HEK293 (cell line): ENCODE results near the gene GRHL3.

Experiments
- CTCF ChIA-PET: fragments of 350-600 bp; formaldehyde crosslinking; extraction: SDS; loops from one replicate; lab custom pipeline; 2021; ENCODE audit warnings: antibody characterized with exemption; lab: Yijun Ruan, JAX
- POLR2A ChIA-PET: fragments of 300-600 bp; formaldehyde crosslinking; extraction: SDS; loops from one replicate; lab custom pipeline; 2020; ENCODE audit warnings: antibody characterized with exemption, inconsistent platforms; lab: Yijun Ruan, JAX
- H3K27ac ChIP-seq: fragments of 200-500 bp; sonication (Bioruptor generic); 2 replicates; pipeline ENCODE4 v1.5.1; 2014; ENCODE audit warnings: low read depth, low read length, control low read depth, inconsistent platforms; ENCODE audit errors: extremely low read depth
- H3K36me3 ChIP-seq, 2 experiments: fragments of 200-500 bp in 1 of 2; sonication (Bioruptor generic) in 1 of 2; 1 replicate in 1 of 2; 2 replicates in 1 of 2; pipeline ENCODE4 v1.5.1; 2014 to 2017; ENCODE audit warnings: inconsistent platforms in 2 of 2, low read length in 2 of 2; ENCODE audit not compliant: control insufficient read depth in 2 of 2, insufficient read depth in 1 of 2
- H3K4me1 ChIP-seq: fragments of 200-500 bp; sonication (Bioruptor generic); 2 replicates; pipeline ENCODE4 v1.5.1; 2014; ENCODE audit warnings: mild to moderate bottlenecking, low read length, inconsistent platforms; ENCODE audit not compliant: control insufficient read depth, insufficient read depth
- H3K4me3 ChIP-seq: 2 replicates; pipeline ENCODE4 v1.5.1; 2011; ENCODE audit warnings: low read depth, mild to moderate bottlenecking, control low read depth, low read length, moderate library complexity
- H3K9me3 ChIP-seq: fragments of 200-500 bp; sonication (Bioruptor generic); 2 replicates; pipeline ENCODE4 v1.5.1; 2014; ENCODE audit warnings: low read depth, low read length, inconsistent platforms; ENCODE audit not compliant: control insufficient read depth, insufficient read depth
- BCL11B ChIP-seq: fragments of 450-650 bp; formaldehyde crosslinking; IDR thresholded peaks from 2 replicates; pipeline ENCODE4 v1.5.1; 2016; ENCODE audit warnings: low read depth, missing biosample characterization, missing genetic modification characterization
- EGR2 ChIP-seq: fragments of 450-650 bp; formaldehyde crosslinking; IDR thresholded peaks from 2 replicates; pipeline ENCODE4 v1.5.1; 2016; ENCODE audit warnings: low read depth, missing biosample characterization, missing genetic modification characterization
- FEZF1 ChIP-seq: fragments of 450-650 bp; formaldehyde crosslinking; IDR thresholded peaks from 2 replicates; pipeline ENCODE4 v1.5.1; 2016; ENCODE audit warnings: missing biosample characterization, missing genetic modification characterization
- GLI2 ChIP-seq: fragments of 450-650 bp; formaldehyde crosslinking; IDR thresholded peaks from 2 replicates; pipeline ENCODE4; 2017; ENCODE audit warnings: missing biosample characterization, missing genetic modification characterization, low read depth, borderline replicate concordance
- PRDM1 ChIP-seq: fragments of 450-650 bp; formaldehyde crosslinking; IDR thresholded peaks from 2 replicates; pipeline ENCODE4; 2016; ENCODE audit warnings: missing biosample characterization, missing genetic modification characterization
- PRDM4 ChIP-seq: fragments of 450-650 bp; formaldehyde crosslinking; IDR thresholded peaks from 2 replicates; pipeline ENCODE4 v1.5.1; 2017; ENCODE audit warnings: missing biosample characterization, missing genetic modification characterization
- REST ChIP-seq: fragments of 450-650 bp; formaldehyde crosslinking; IDR thresholded peaks from 2 replicates; pipeline ENCODE4 v1.5.1; 2016; ENCODE audit warnings: missing biosample characterization, missing genetic modification characterization
- ZBTB48 ChIP-seq: fragments of 450-650 bp; formaldehyde crosslinking; IDR thresholded peaks from 2 replicates; pipeline ENCODE4 v1.5.1; 2016; ENCODE audit warnings: missing biosample characterization, missing genetic modification characterization
- ZFP69B ChIP-seq: fragments of 450-650 bp; formaldehyde crosslinking; IDR thresholded peaks from 2 replicates; pipeline ENCODE4 v1.5.1; 2016; ENCODE audit warnings: missing biosample characterization, missing genetic modification characterization
- ZIC2 ChIP-seq: fragments of 450-650 bp; formaldehyde crosslinking; IDR thresholded peaks from 2 replicates; pipeline ENCODE4 v1.5.1; 2016; ENCODE audit warnings: missing biosample characterization, missing genetic modification characterization
- ZNF350 ChIP-seq: fragments of 450-650 bp; formaldehyde crosslinking; IDR thresholded peaks from 2 replicates; pipeline ENCODE4 v1.5.0; 2017; ENCODE audit warnings: missing biosample characterization, mild to moderate bottlenecking, missing genetic modification characterization
- ZNF366 ChIP-seq: fragments of 450-650 bp; formaldehyde crosslinking; conservative IDR thresholded peaks from 2 replicates; pipeline ENCODE4 v1.5.1; 2016; ENCODE audit warnings: missing biosample characterization, missing genetic modification characterization
- ZNF398 ChIP-seq: fragments of 450-650 bp; formaldehyde crosslinking; IDR thresholded peaks from 2 replicates; pipeline ENCODE4 v1.5.1; 2017; ENCODE audit warnings: missing biosample characterization, missing genetic modification characterization
- ZNF449 ChIP-seq: fragments of 450-650 bp; formaldehyde crosslinking; IDR thresholded peaks from 2 replicates; pipeline ENCODE4 v1.5.1; 2017; ENCODE audit warnings: missing biosample characterization, mild to moderate bottlenecking, missing genetic modification characterization, moderate library complexity
- ZNF660 ChIP-seq: fragments of 450-650 bp; IDR thresholded peaks from 2 replicates; pipeline ENCODE4 v1.5.1; 2018; ENCODE audit warnings: missing biosample characterization, mild to moderate bottlenecking, missing genetic modification characterization
- ZNF664 ChIP-seq: fragments of 450-650 bp; formaldehyde crosslinking; IDR thresholded peaks from 2 replicates; pipeline ENCODE4 v1.5.1; 2016; ENCODE audit warnings: missing biosample characterization, missing genetic modification characterization

GRHL3 gene

GRCh38 chr1:24362396-24362795 lies 43.2 kb downstream of the GRHL3 start:
- POLR2A ChIA-PET = interaction anchor here (0.5 kb wide), 1 partner anchor 529 kb away, joined by 5 read pairs; no protein-coding TSS in a partner anchor
- Histone ChIP-seq H3K36me3 (peaks cover 0 to 53% of the 10 kb centered on the region in 2 experiments; a peak in 1 of 3 replicates), H3K9me3 (no peaks in the 10 kb centered on the region), H3K4me3 (no peak overlapping the region), H3K27ac (no peak overlapping the region), H3K4me1 (no peaks in the 10 kb centered on the region)
- CTCF ChIA-PET = interaction anchor here (0.9 to 1.7 kb wide), 3 partner anchors 29 to 164 kb away, joined by 3 to 5 read pairs (median 4); no protein-coding TSS in a partner anchor
- no peak for TF ChIP-seq BCL11B (tag by site-specific recombination)
- TF ChIP-seq ZNF664 (tag by site-specific recombination) = 0 out of 2 replicates have a peak, but pooled peaks have one; percentile 36
- TF ChIP-seq ZIC2 (tag by site-specific recombination) = 0 out of 2 replicates have a peak, but pooled peaks have one; percentile 7

GRCh38 chr1:24362982-24363614 lies 43.9 kb downstream of the GRHL3 start:
- Histone ChIP-seq H3K4me1 (no peaks in the 10 kb centered on the region), H3K4me3 (no peak overlapping the region), H3K27ac (no peak overlapping the region)
- CTCF ChIA-PET = interaction anchor here (0.9 to 1.5 kb wide), 2 partner anchors 28 to 165 kb away, joined by 3 to 5 read pairs; no protein-coding TSS in a partner anchor
- POLR2A ChIA-PET = interaction anchor here (0.5 kb wide), 1 partner anchor 530 kb away, joined by 5 read pairs; no protein-coding TSS in a partner anchor
- TF ChIP-seq ZNF366 (tag by site-specific recombination) (0 out of 2 replicates have a peak, but pooled peaks have one; percentile 17), ZNF660 (tag by site-specific recombination) (peak; percentile 63), ZBTB48 (tag by site-specific recombination) (no peak), PRDM4 (tag by site-specific recombination) (peak; percentile 19; the same call in 1 of the 2 replicates)
- TF ChIP-seq, all 188 proteins: peak for 3
- Histone ChIP-seq H3K9me3 (no peaks in the 10 kb centered on the region), H3K36me3 (peaks cover 0 to 49% of the 10 kb centered on the region in 2 experiments; a peak in 1 of 3 replicates)

- Histone ChIP-seq H3K4me3 (no peak overlapping the region), H3K36me3 (peaks cover 3 to 46% of the 10 kb centered on the region in 2 experiments; a peak in 2 of 3 replicates), H3K4me1 (no peaks in the 10 kb centered on the region), H3K27ac (no peak overlapping the region), H3K9me3 (no peaks in the 10 kb centered on the region)
- TF ChIP-seq GLI2 (tag by site-specific recombination) = no peak
- peak; percentile 85 for TF ChIP-seq PRDM1 (tag by site-specific recombination)
- 0 out of 2 replicates have a peak, but pooled peaks have one; percentile 6 for TF ChIP-seq EGR2 (tag by site-specific recombination)
- ChIA-PET CTCF (interaction anchor here (5.1 kb wide), 1 partner anchor 27 kb away, joined by 23 read pairs; no protein-coding TSS in a partner anchor), POLR2A (interaction anchor here (2.8 kb wide), 1 partner anchor 42 kb away, joined by 10 read pairs; no protein-coding TSS in a partner anchor)
Measured at GRCh38 chr1:24363994-24364393, 44.8 kb downstream of the GRHL3 start.

GRCh38 chr1:24364605-24364974 lies 45.4 kb downstream of the GRHL3 start:
- POLR2A ChIA-PET = interaction anchor here (2.8 kb wide), 1 partner anchor 43 kb away, joined by 10 read pairs; no protein-coding TSS in a partner anchor
- no peak overlapping the region for H3K4me3 ChIP-seq
- H3K27ac ChIP-seq = no peak overlapping the region
- CTCF ChIA-PET = interaction anchor here (5.1 kb wide), 1 partner anchor 27 kb away, joined by 23 read pairs; no protein-coding TSS in a partner anchor
- no peaks in the 10 kb centered on the region for H3K9me3 ChIP-seq
- no peaks in the 10 kb centered on the region for H3K4me1 ChIP-seq
- H3K36me3 ChIP-seq = peaks cover 3 to 46% of the 10 kb centered on the region in 2 experiments; a peak in 2 of 3 replicates
- TF ChIP-seq ZNF350 (tag by site-specific recombination) (no peak), ZNF449 (tag by site-specific recombination) (peak; percentile 44; the same call in 1 of the 2 replicates), ZNF398 (tag by site-specific recombination) (no peak), ZFP69B (no peak), REST (tag by site-specific recombination) (no peak), FEZF1 (tag by site-specific recombination) (peak; percentile 15; the same call in 1 of the 2 replicates)
